Adrenal gland (tissue), 19 donors: ENCODE measurements around the gene OR2AJ1. TPM values are rescaled to one million over a fixed set of nuclear protein-coding genes. Genes with fewer than 3 reads are reported as not detected.

Experiments
- DNase-seq, 7 donors: peaks; one replicate each; pipeline ENCODE4 v3.0.0-alpha.2; 2019 to 2020
- H3K27ac ChIP-seq, 5 donors: fragments of 200-600 bp; sonication (generic) in 4 of 5; 1 replicate in 3 of 5; 2 replicates in 2 of 5; pipeline versions ENCODE4 v1.5.1 to v1.8.0; 2016 to 2020; ENCODE audit warnings: mild to moderate bottlenecking in 1 of 5
- H3K27me3 ChIP-seq: fragments of 200-600 bp; 2 replicates; pipeline ENCODE4 v1.8.0; 2021
- H3K36me3 ChIP-seq, 2 donors: fragments of 200-600 bp; replicated peaks in 1 of 2; 1 replicate in 1 of 2; 2 replicates in 1 of 2; pipeline versions ENCODE4 v1.5.1 to v1.8.0; 2018 to 2022
- H3K4me1 ChIP-seq, 2 donors: fragments of 200-600 bp; replicated peaks in 1 of 2; 1 replicate in 1 of 2; 2 replicates in 1 of 2; pipeline versions ENCODE4 v1.5.1 to v1.8.0; 2018 to 2021
- H3K4me3 ChIP-seq, 4 donors: fragments of 200-600 bp; sonication (generic) in 3 of 4; one replicate each; pipeline ENCODE4 v1.5.1; 2016 to 2018
- H3K9me3 ChIP-seq, 3 donors: fragments of 200-600 bp; sonication (generic) in 1 of 3; replicated peaks in 1 of 3; 1 replicate in 2 of 3; 2 replicates in 1 of 3; pipeline versions ENCODE4 v1.5.1 to v1.8.0; 2016 to 2021
- CTCF ChIP-seq, 6 experiments: fragments of 450-650 bp in 4 of 6; fragments of 200-600 bp in 2 of 6; sonication (generic) in 1 of 6; IDR thresholded peaks; 1 replicate in 5 of 6; 2 replicates in 1 of 6; pipeline versions ENCODE4 v1.5.1 to v1.8.0; 2016 to 2021; ENCODE audit warnings: antibody characterized with exemption in 6 of 6, mild to moderate bottlenecking in 2 of 6, moderate library complexity in 1 of 6
- POLR2A ChIP-seq, 2 donors: fragments of 450-650 bp; IDR thresholded peaks; one replicate each; pipeline ENCODE4 v1.6.1; 2017; ENCODE audit warnings: antibody characterized with exemption in 2 of 2, mild to moderate bottlenecking in 2 of 2, moderate library complexity in 1 of 2
- WGBS, 4 donors: extraction: QIAGEN DNeasy Blood & Tissue Kit in 2 of 4; methylation state at CpG; one replicate each; pipeline versions ENCODE4 v1.1.5 to v1.1.7; 2013 to 2017; 5-methylcytosine and 5-hydroxymethylcytosine counted together
- intact Hi-C, 2 donors: fragments of 100-400 bp; cut with DNase I; formaldehyde crosslinking; loops; one replicate each; pipeline versions ENCODE4 v1.14.1 to v1.15.0; 2022 to 2023
- long read RNA-seq, 10 donors: library from polyadenylated mRNA in 3 of 10; unstranded in 2 of 10; stranded (forward) in 1 of 10; transcript quantifications; one replicate each; pipeline ENCODE4 v2.0.0 and lab custom pipeline, GENCODE V29; 2021 to 2026
- polyA plus RNA-seq, 3 donors: library from polyadenylated mRNA; stranded (reverse); fragments of 200-250 nt in 2 of 3; fragments of 350-450 nt in 1 of 3; fragmentation: Illumina TruSeq in 1 of 3; extraction: RNeasy Lipid Tissue Mini Kit (QIAGEN cat#74804) in 1 of 3; gene quantifications; one replicate each; pipeline ENCODE4 v1.2.3, GENCODE V29; 2013 to 2014
- total RNA-seq, 9 donors: library from RNA; depleted of rRNA in 4 of 9; stranded (reverse); fragments of >200 nt in 4 of 9; fragments of 120-200 nt in 1 of 9; fragmentation: NEBNext Ultra II Directional in 1 of 9; extraction: Animal tissue kit (Norgen Biotek cat#: 25700) in 1 of 9; gene quantifications; one replicate each; pipeline versions ENCODE4 v1.1.0 to v1.2.4, GENCODE V29; 2013 to 2023
- donor health status: healthy with polysubstance abuse.
- donor health status: Bipolar disorder and iron deficiency.
- donor health status: DM: yes; HTN: yes; CAD: no.
- donor health status: DM: no; HTN: no; CAD: no.
- donor health status: DM: no; HTN: no; CAD: no.
- donor health status: DM: yes; HTN: yes; CAD: no.

Gene OR2AJ1, protein sequence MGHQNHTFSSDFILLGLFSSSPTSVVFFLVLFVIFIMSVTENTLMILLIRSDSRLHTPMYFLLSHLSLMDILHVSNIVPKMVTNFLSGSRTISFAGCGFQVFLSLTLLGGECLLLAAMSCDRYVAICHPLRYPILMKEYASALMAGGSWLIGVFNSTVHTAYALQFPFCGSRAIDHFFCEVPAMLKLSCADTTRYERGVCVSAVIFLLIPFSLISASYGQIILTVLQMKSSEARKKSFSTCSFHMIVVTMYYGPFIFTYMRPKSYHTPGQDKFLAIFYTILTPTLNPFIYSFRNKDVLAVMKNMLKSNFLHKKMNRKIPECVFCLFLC
- under 1 TPM in 1 of 9 donors, not detected in 8; 0.33 TPM for total RNA-seq
- polyA plus RNA-seq, result not detected
- long read RNA-seq, donor 1, result 0 reads
- long read RNA-seq, donor 2, result 0 reads
- long read RNA-seq, donor 3, result 0 reads
- long read RNA-seq, donor 4, result 0 reads
- long read RNA-seq, donor 5, result 0 reads
- long read RNA-seq, donor 6, result 0 reads
- long read RNA-seq, donor 7, result 0 reads
- long read RNA-seq, donor 8, result 0 reads
- long read RNA-seq, donor 9, result 0 reads
- long read RNA-seq, donor 10, result 0 reads

GRCh38 chr1:247924868-247925267, at the start of gene OR2AJ1:
Gene OR2AJ1, plus strand, starts transcription at chr1:247924889. Its CDS starts 8,880 bp downstream, at chr1:247933769.
- WGBS, 4 donors, result 53 to 56% (median 55%) methylated on average over 9 of the region's 9 CpGs
- no peaks in the 10 kb centered on the region for H3K36me3 ChIP-seq
- no peaks in the 10 kb centered on the region for H3K27me3 ChIP-seq
- intact Hi-C loops, result no loop called here
- no peak within 1 kb of the TSS for H3K27ac ChIP-seq
- TF ChIP-seq POLR2A (IDR thresholded peaks at IDR 0.05) (no peak), CTCF (IDR thresholded peaks at IDR 0.05) (no peak)
- no peaks in the 10 kb centered on the region for H3K9me3 ChIP-seq
- H3K4me3 ChIP-seq, result no peak within 1 kb of the TSS
- DNase-seq, result no peak
- H3K4me1 ChIP-seq, result no peaks in the 10 kb centered on the region

GRCh38 chr1:247883346-247883745, 41.3 kb upstream of the OR2AJ1 start:
- no peaks in the 10 kb centered on the region for H3K27me3 ChIP-seq
- H3K36me3 ChIP-seq, result no peaks in the 10 kb centered on the region
- intact Hi-C loops, result no loop called here
- no peaks in the 10 kb centered on the region for H3K4me1 ChIP-seq
- H3K4me3 ChIP-seq, result no peak overlapping the region
- no peak for TF ChIP-seq CTCF (IDR thresholded peaks at IDR 0.05)
- TF ChIP-seq POLR2A (IDR thresholded peaks at IDR 0.05), result no peak
- 74 to 88% (median 82%) methylated on average over 8 to 9 of the region's 9 CpGs for WGBS, 4 donors
- DNase-seq, result no peak
- no peaks in the 10 kb centered on the region for H3K9me3 ChIP-seq
- no peak overlapping the region for H3K27ac ChIP-seq

DNA sequence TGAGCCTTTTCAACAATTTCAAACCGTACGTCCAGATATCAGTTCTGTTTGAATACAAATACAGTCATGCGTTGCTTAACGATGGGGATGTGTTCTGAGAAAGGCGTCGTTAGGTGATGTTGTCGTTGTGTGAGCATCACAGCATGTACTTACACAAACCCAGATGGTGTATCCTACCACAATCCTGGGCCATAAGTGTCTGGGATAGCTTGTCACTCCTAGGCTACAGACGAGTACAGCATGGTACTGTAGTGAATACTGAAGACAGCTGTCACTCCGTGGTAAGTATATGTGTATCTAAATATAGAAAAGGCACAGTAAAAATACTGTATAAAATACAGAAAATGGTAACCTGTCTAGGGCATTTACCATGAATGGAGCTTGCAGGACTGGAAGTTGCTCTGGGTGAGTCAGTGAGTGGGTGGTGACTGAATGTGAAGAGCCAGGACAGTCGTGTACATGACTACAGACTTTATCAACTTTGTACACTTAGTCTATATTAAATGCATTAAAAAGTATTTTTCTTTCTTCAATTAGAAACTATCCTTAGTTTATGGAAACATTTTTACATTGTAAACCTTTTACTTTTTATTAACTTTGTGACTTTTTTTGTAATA, 39.8 kb upstream of the OR2AJ1 start:
- intact Hi-C loops, result no loop called here
- Histone ChIP-seq H3K27me3 (no peaks in the 10 kb centered on the region), H3K4me3 (no peak overlapping the region), H3K36me3 (no peaks in the 10 kb centered on the region), H3K27ac (no peak overlapping the region), H3K9me3 (no peaks in the 10 kb centered on the region), H3K4me1 (no peaks in the 10 kb centered on the region)
- DNase-seq, result no peak
- 80 to 86% (median 82%) methylated on average over 10 of the region's 10 CpGs for WGBS, 4 donors
- TF ChIP-seq CTCF (IDR thresholded peaks at IDR 0.05), result no peak
- no peak for TF ChIP-seq POLR2A (IDR thresholded peaks at IDR 0.05)

GRCh38 chr1:247895163-247895637, 29.5 kb upstream of the OR2AJ1 start, which contains the start of gene OR2W3:
Gene OR2W3, plus strand, starts transcription at chr1:247895587. Its CDS starts 0 bp downstream, at chr1:247895587.
- 36 to 45% (median 42%) methylated on average over 2 of the region's 2 CpGs for WGBS, 4 donors

More at GRCh38 chr1:247895163-247895637, 29.5 kb upstream of the OR2AJ1 start, which contains the start of gene OR2W3:
- no peak for DNase-seq
- no peaks in the 10 kb centered on the region for H3K4me1 ChIP-seq
- no peaks in the 10 kb centered on the region for H3K27me3 ChIP-seq
- intact Hi-C loops, result no loop called here
- TF ChIP-seq CTCF (IDR thresholded peaks at IDR 0.05) (no peak), POLR2A (IDR thresholded peaks at IDR 0.05) (no peak)
- no peaks in the 10 kb centered on the region for H3K36me3 ChIP-seq
- H3K4me3 ChIP-seq, result no peak within 1 kb of the TSS
- no peaks in the 10 kb centered on the region for H3K9me3 ChIP-seq
- H3K27ac ChIP-seq, result no peak within 1 kb of the TSS
